ENCODE measurements around the gene HMGN3.

DNA sequence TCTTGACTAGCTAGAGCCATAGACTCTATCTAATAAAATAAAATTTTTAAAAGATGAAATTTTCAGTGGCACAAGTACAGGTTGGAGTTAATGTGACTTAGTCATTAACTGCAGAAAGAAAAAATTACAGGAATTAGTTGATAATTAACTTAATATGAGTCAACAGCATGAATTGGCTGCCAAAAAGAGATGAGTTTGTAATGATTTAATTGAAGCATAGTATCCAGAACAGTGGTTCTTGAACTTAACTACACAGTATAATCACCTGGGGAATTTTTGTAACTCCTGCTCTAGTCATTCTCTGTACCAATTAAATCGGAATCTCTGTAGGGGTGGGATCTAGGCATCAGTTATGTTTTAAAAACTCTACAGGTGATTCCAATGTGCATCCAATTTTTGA lies 46.3 kb upstream of the HMGN3 start:
- TF ChIP-seq POLR2A (IDR thresholded peaks at IDR 0.05), result no peak
- TF ChIP-seq, protein P1, sequence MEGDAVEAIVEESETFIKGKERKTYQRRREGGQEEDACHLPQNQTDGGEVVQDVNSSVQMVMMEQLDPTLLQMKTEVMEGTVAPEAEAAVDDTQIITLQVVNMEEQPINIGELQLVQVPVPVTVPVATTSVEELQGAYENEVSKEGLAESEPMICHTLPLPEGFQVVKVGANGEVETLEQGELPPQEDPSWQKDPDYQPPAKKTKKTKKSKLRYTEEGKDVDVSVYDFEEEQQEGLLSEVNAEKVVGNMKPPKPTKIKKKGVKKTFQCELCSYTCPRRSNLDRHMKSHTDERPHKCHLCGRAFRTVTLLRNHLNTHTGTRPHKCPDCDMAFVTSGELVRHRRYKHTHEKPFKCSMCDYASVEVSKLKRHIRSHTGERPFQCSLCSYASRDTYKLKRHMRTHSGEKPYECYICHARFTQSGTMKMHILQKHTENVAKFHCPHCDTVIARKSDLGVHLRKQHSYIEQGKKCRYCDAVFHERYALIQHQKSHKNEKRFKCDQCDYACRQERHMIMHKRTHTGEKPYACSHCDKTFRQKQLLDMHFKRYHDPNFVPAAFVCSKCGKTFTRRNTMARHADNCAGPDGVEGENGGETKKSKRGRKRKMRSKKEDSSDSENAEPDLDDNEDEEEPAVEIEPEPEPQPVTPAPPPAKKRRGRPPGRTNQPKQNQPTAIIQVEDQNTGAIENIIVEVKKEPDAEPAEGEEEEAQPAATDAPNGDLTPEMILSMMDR (IDR thresholded peaks at IDR 0.05), result no peak

All from thyroid gland (tissue), 4 donors.